Measurements from ENCODE around the gene HBG2. TPM values are rescaled to one million over a fixed set of nuclear protein-coding genes. Genes with fewer than 3 reads are reported as not detected.

Gene HBG2
- total RNA-seq, 4 donors from 2014 or later: not detected

- no peak for TF ChIP-seq POLR2A (IDR thresholded peaks at IDR 0.05)
- TF ChIP-seq, protein P1, sequence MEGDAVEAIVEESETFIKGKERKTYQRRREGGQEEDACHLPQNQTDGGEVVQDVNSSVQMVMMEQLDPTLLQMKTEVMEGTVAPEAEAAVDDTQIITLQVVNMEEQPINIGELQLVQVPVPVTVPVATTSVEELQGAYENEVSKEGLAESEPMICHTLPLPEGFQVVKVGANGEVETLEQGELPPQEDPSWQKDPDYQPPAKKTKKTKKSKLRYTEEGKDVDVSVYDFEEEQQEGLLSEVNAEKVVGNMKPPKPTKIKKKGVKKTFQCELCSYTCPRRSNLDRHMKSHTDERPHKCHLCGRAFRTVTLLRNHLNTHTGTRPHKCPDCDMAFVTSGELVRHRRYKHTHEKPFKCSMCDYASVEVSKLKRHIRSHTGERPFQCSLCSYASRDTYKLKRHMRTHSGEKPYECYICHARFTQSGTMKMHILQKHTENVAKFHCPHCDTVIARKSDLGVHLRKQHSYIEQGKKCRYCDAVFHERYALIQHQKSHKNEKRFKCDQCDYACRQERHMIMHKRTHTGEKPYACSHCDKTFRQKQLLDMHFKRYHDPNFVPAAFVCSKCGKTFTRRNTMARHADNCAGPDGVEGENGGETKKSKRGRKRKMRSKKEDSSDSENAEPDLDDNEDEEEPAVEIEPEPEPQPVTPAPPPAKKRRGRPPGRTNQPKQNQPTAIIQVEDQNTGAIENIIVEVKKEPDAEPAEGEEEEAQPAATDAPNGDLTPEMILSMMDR (IDR thresholded peaks at IDR 0.05): peak in 3 of 6 experiments; percentile 13 to 20 (median 14)
- intact Hi-C loops (cut with DNase I): no loop called here
Observed at GRCh38 chr11:5204787-5205186, 49.8 kb downstream of the HBG2 start.

GRCh38 chr11:5203366-5203765 lies 51.2 kb downstream of the HBG2 start:
- no peak for DNase-seq
- Histone ChIP-seq H3K4me1 (no peaks in the 10 kb centered on the region), H3K36me3 (no peaks in the 10 kb centered on the region), H3K9me3 (no peaks in the 10 kb centered on the region), H3K27me3 (no peaks in the 10 kb centered on the region), H3K27ac (no peak overlapping the region), H3K4me3 (replicated peaks in 1 of 3) (no peak overlapping the region)
- intact Hi-C loops (cut with DNase I): no loop called here
- WGBS, 2 donors: 89 to 90% methylated on average over 2 of the region's 2 CpGs
- TF ChIP-seq POLR2A (IDR thresholded peaks at IDR 0.05): no peak
- TF ChIP-seq, protein P1 (IDR thresholded peaks at IDR 0.05): no peak

More at GRCh38 chr11:5204787-5205186, 49.8 kb downstream of the HBG2 start:
- Histone ChIP-seq H3K4me3 (replicated peaks in 1 of 3) (no peak overlapping the region), H3K4me1 (no peaks in the 10 kb centered on the region), H3K9me3 (no peaks in the 10 kb centered on the region), H3K27me3 (no peaks in the 10 kb centered on the region), H3K27ac (no peak overlapping the region), H3K36me3 (no peaks in the 10 kb centered on the region)
- no peak for DNase-seq
- 23 to 26% methylated on average over 1 of the region's 1 CpG for WGBS, 2 donors

Other genes starting within 250 kb of the HBG2 start
- not detected for gene OR52J3, start 208.3 kb downstream of the HBG2 start, total RNA-seq
- not detected for gene OR52E2, start 195.2 kb downstream of the HBG2 start, total RNA-seq
- not detected for gene OR52E1, start 185.2 kb downstream of the HBG2 start, total RNA-seq
- not detected for gene OR52A5, start 116.4 kb downstream of the HBG2 start, total RNA-seq
- gene OR52A1, start 100.0 kb downstream of the HBG2 start, total RNA-seq: not detected
- not detected for gene OR51V1, start 54.1 kb downstream of the HBG2 start, total RNA-seq
- 100 to 1,000 TPM in 2 of 4 donors, 10 to 100 TPM in 1, 1 to 10 TPM in 1; 2.5 to 214 (median 107) TPM for gene HBB, start 27.7 kb downstream of the HBG2 start, total RNA-seq
- 1 to 10 TPM in 1 of 4 donors, not detected in 3; 1.0 TPM for gene HBD, start 20.3 kb downstream of the HBG2 start, total RNA-seq
- not detected for gene HBG1, start 4.9 kb downstream of the HBG2 start, total RNA-seq
- gene HBE1, start 15.2 kb upstream of the HBG2 start, total RNA-seq: 1 to 10 TPM in 1 of 4 donors, not detected in 3; 1.2 TPM
- gene OR51B4, start 47.2 kb upstream of the HBG2 start, total RNA-seq: not detected
- gene OR51B2, start 69.5 kb upstream of the HBG2 start, total RNA-seq: not detected
- gene OR51B5, start 88.7 kb upstream of the HBG2 start, total RNA-seq: 1 to 10 TPM in 1 of 4 donors, under 1 TPM in 1, not detected in 2; 0.78 to 1.2 TPM
- gene OR51B6, start 96.7 kb upstream of the HBG2 start, total RNA-seq: not detected
- not detected for gene OR51M1, start 129.0 kb upstream of the HBG2 start, total RNA-seq
- not detected for gene OR51Q1, start 167.3 kb upstream of the HBG2 start, total RNA-seq
- gene OR51I1, start 186.7 kb upstream of the HBG2 start, total RNA-seq: under 1 TPM in 2 of 4 donors, not detected in 2; 0.33 to 0.93 TPM
- gene OR51I2, start 194.5 kb upstream of the HBG2 start, total RNA-seq: not detected
- gene OR52D1, start 233.9 kb upstream of the HBG2 start, total RNA-seq: not detected

Data from thyroid gland (tissue), 4 donors.